Endothelial cell of umbilical vein (primary cell): ENCODE data around the gene MARCHF11. TPM values are rescaled to one million over a fixed set of nuclear protein-coding genes. Genes with fewer than 3 reads are reported as not detected.

Source experiments
- BruUV-seq: library from RNA; stranded (reverse); fragments of 400-500 nt; replicated peaks from 2 replicates; lab custom pipeline; 2021; lab: Mats Ljungman, UMichigan
- CTCF ChIA-PET: fragments of 300-600, 350-600 bp; sonication (Branson Sonifier 250); formaldehyde crosslinking; loops from one replicate; lab custom pipeline; 2021; ENCODE audit warnings: antibody characterized with exemption, inconsistent platforms; lab: Charles Lee
- POLR2A ChIA-PET: fragments of 300-600, 350-600 bp; sonication (Branson Sonifier 250); formaldehyde crosslinking; loops from one replicate; lab custom pipeline; 2021; ENCODE audit warnings: antibody characterized with exemption, inconsistent platforms; lab: Charles Lee
- DNase-seq: peaks from one replicate; pipeline ENCODE4 v3.0.0-alpha.2; 2011; ENCODE audit warnings: low read depth, low spot score
- FAIRE-seq: peaks from 2 replicates; lab custom pipeline; 2011; peaks lifted over from hg19 to GRCh38; lab: Jason Lieb, UNC
- H2AFZ ChIP-seq: 2 replicates; pipeline ENCODE4 v1.6.0; 2012; ENCODE audit warnings: low read depth, low read length, control low read depth, inconsistent platforms
- H3K27ac ChIP-seq: 2 replicates; pipeline ENCODE4 v1.5.1; 2011; ENCODE audit warnings: low read depth, mild to moderate bottlenecking, control low read depth, low read length, moderate library complexity; ENCODE audit not compliant: insufficient read depth
- H3K27me3 ChIP-seq, 2 experiments: 2 replicates each; pipeline versions ENCODE4 v1.6.0 to v1.6.1; 2011; ENCODE audit warnings: low read length in 2 of 2, mixed read lengths in 1 of 2; ENCODE audit not compliant: control insufficient read depth in 2 of 2, insufficient read depth in 2 of 2
- H3K36me3 ChIP-seq, 2 experiments: 2 replicates in 1 of 2; 3 replicates in 1 of 2; pipeline ENCODE4 v1.5.1; 2011; ENCODE audit warnings: low read length in 2 of 2, mild to moderate bottlenecking in 1 of 2, moderate library complexity in 1 of 2; ENCODE audit not compliant: control insufficient read depth in 2 of 2, insufficient read depth in 2 of 2; ENCODE audit errors: extremely low read depth in 1 of 2
- H3K4me1 ChIP-seq: 3 replicates; pipeline ENCODE4 v1.5.1; 2011; ENCODE audit warnings: mild to moderate bottlenecking, low read length; ENCODE audit not compliant: control insufficient read depth, insufficient read depth; ENCODE audit errors: extremely low read depth
- H3K4me2 ChIP-seq: 2 replicates; pipeline ENCODE4 v1.6.1; 2011; ENCODE audit warnings: low read length, control low read depth, mixed read lengths; ENCODE audit not compliant: insufficient read depth
- H3K4me3 ChIP-seq, 3 experiments: fragments of 200-600 bp in 1 of 3; sonication (generic), shearing (Covaris generic) in 1 of 3; replicated peaks in 1 of 3; 2 replicates each; pipeline ENCODE4 v1.5.1; 2011 to 2016; ENCODE audit warnings: control low read depth in 3 of 3, low read length in 3 of 3, mild to moderate bottlenecking in 2 of 3, inconsistent platforms in 1 of 3, low read depth in 1 of 3, moderate library complexity in 1 of 3; ENCODE audit not compliant: insufficient read depth in 1 of 3
- H3K79me2 ChIP-seq: 2 replicates; pipeline ENCODE4 v1.6.0; 2012; ENCODE audit warnings: low read length, inconsistent platforms; ENCODE audit not compliant: control insufficient read depth, insufficient read depth
- H3K9ac ChIP-seq: replicated peaks from 2 replicates; pipeline ENCODE3; 2011; ENCODE audit warnings: low read length, control low read depth; ENCODE audit not compliant: insufficient read depth; ENCODE audit errors: extremely low read depth
- H3K9me1 ChIP-seq: replicated peaks from 3 replicates; pipeline ENCODE4 v1.6.0; 2011; ENCODE audit warnings: mild to moderate bottlenecking, low read length; ENCODE audit not compliant: control insufficient read depth, insufficient read depth; ENCODE audit errors: extremely low read depth
- H3K9me3 ChIP-seq: replicated peaks from 2 replicates; pipeline ENCODE4 v1.5.1; 2012; ENCODE audit warnings: low read length, inconsistent platforms; ENCODE audit not compliant: control insufficient read depth, insufficient read depth
- H4K20me1 ChIP-seq: replicated peaks from 2 replicates; pipeline ENCODE3; 2011; ENCODE audit warnings: mild to moderate bottlenecking, low read length; ENCODE audit not compliant: control insufficient read depth, insufficient read depth; ENCODE audit errors: extremely low read depth
- CTCF ChIP-seq, 2 donors: IDR thresholded peaks; 1 replicate in 1 of 2; 2 replicates in 1 of 2; pipeline ENCODE4 v1.5.1; 2011; ENCODE audit warnings: low read length in 2 of 2, mild to moderate bottlenecking in 2 of 2, moderate library complexity in 2 of 2, control low read depth in 1 of 2, inconsistent platforms in 1 of 2, low read depth in 1 of 2; ENCODE audit not compliant: insufficient read depth in 1 of 2; ENCODE audit errors: extremely low read depth in 1 of 2
- EZH2 ChIP-seq: IDR thresholded peaks from 2 replicates; pipeline ENCODE4 v1.6.1; 2012; ENCODE audit warnings: borderline replicate concordance, low read depth, mild to moderate bottlenecking, moderate library complexity, low read length, inconsistent platforms; ENCODE audit not compliant: severe bottlenecking
- FOS ChIP-seq: IDR thresholded peaks from 2 replicates; pipeline ENCODE4 v1.6.1; 2011; ENCODE audit warnings: mild to moderate bottlenecking, low read length, moderate library complexity, borderline replicate concordance; ENCODE audit not compliant: insufficient read depth
- GATA2 ChIP-seq: IDR thresholded peaks from 2 replicates; pipeline ENCODE4 v1.7.0; 2011; ENCODE audit warnings: low read depth, mild to moderate bottlenecking, moderate library complexity, mixed read lengths, low read length; ENCODE audit not compliant: insufficient read length, insufficient read depth
- JUN ChIP-seq: IDR thresholded peaks from 2 replicates; pipeline ENCODE4 v1.6.1; 2011; ENCODE audit warnings: borderline replicate concordance, low read depth; ENCODE audit not compliant: insufficient read length, insufficient read depth
- MAX ChIP-seq: IDR thresholded peaks from 2 replicates; pipeline ENCODE4 v1.6.1; 2011; ENCODE audit not compliant: insufficient read depth, insufficient read length
- MYC ChIP-seq: IDR thresholded peaks from one replicate; pipeline ENCODE4 v1.6.1; 2011; ENCODE audit warnings: mild to moderate bottlenecking, low read depth, low read length
- POLR2A ChIP-seq: IDR thresholded peaks from 2 replicates; pipeline ENCODE4 v1.6.1; 2012; ENCODE audit warnings: low read depth, mild to moderate bottlenecking, control low read depth, low read length
- POLR2AphosphoS5 ChIP-seq: IDR thresholded peaks from 2 replicates; pipeline ENCODE4 v1.6.1; 2012; ENCODE audit warnings: low read depth, mild to moderate bottlenecking, control low read depth, low read length, moderate library complexity; ENCODE audit not compliant: insufficient read depth
- dilution Hi-C: fragments of 300-500 bp; cut with MboI; formaldehyde crosslinking; loops from one replicate; pipeline ENCODE4 v1.15.0; 2019; ENCODE audit warnings: low sequenced_read_pairs; ENCODE audit not compliant: extremely low pct_ligation_motif_present
- intact Hi-C: fragments of 100-400 bp; cut with micrococcal nuclease; formaldehyde crosslinking; loops from one replicate; pipeline ENCODE4 v1.10.0; 2022
- polyA plus RNA-seq, 4 experiments: library from polyadenylated mRNA; depleted of rRNA in 3 of 4; stranded (reverse) in 3 of 4; unstranded in 1 of 4; fragments of >200 nt; gene quantifications; 2 replicates each; pipeline versions ENCODE4 v1.2.1 to v1.2.3, GENCODE V29; 2011 to 2012; ENCODE audit warnings: missing spikeins in 1 of 4
- total RNA-seq: library from RNA; stranded (reverse); gene quantifications from 2 replicates; pipeline ENCODE4 v1.2.3, GENCODE V29; 2021

The MARCHF11 gene
- total and polyA plus RNA-seq, 2 donors (not counting 3 experiments of a cell fraction or from before 2014, with no cell fraction given), result not detected

GRCh38 chr5:16076657-16077056 lies 102.9 kb downstream of the MARCHF11 start:
- Histone ChIP-seq H3K9me1 (no peaks in the 10 kb centered on the region), H3K27me3 (no peaks in the 10 kb centered on the region), H3K4me3 (no peak overlapping the region), H3K4me1 (no peaks in the 10 kb centered on the region), H3K79me2 (no peaks in the 10 kb centered on the region), H3K9ac (no peak overlapping the region), H3K36me3 (no peaks in the 10 kb centered on the region), H2AFZ (no peak overlapping the region), H3K9me3 (no peaks in the 10 kb centered on the region), H3K4me2 (no peak overlapping the region), H4K20me1 (no peaks in the 10 kb centered on the region), H3K27ac (no peak overlapping the region)
- intact Hi-C loops (no loop called here), dilution Hi-C loops (no loop called here)
- BruUV-seq, result no TSS peak
- DNase-seq (no peak), FAIRE-seq (no peak)
- ChIA-PET CTCF (no interaction called here), POLR2A (no interaction called here)
- TF ChIP-seq POLR2AphosphoS5 (no peak), POLR2A (no peak), MYC (no peak), MAX (no peak), FOS (no peak)

GRCh38 chr5:16074358-16074757 lies 105.2 kb downstream of the MARCHF11 start:
- intact Hi-C loops, result no loop called here
- ChIA-PET CTCF (no interaction called here), POLR2A (no interaction called here)
- Histone ChIP-seq H3K4me2 (no peak overlapping the region), H3K4me3 (no peak overlapping the region), H3K36me3 (no peaks in the 10 kb centered on the region), H3K4me1 (no peaks in the 10 kb centered on the region), H3K9me3 (no peaks in the 10 kb centered on the region), H3K79me2 (no peaks in the 10 kb centered on the region), H3K27me3 (no peaks in the 10 kb centered on the region), H3K9ac (no peak overlapping the region), H2AFZ (no peak overlapping the region), H3K9me1 (no peaks in the 10 kb centered on the region), H4K20me1 (no peaks in the 10 kb centered on the region), H3K27ac (no peak overlapping the region)
- dilution Hi-C loops, result no loop called here
- DNase-seq, result no peak
- no TSS peak for BruUV-seq
- no peak for TF ChIP-seq EZH2
- TF ChIP-seq CTCF (IDR thresholded peaks at IDR 0.05; ENCODE audit: extremely low read depth in 1 of 2, insufficient read depth in 1 of 2, low read depth in 1 of 2, low read length in 2 of 2), result no peak
- no peak for TF ChIP-seq POLR2AphosphoS5
- no peak for TF ChIP-seq JUN
- no peak for TF ChIP-seq POLR2A
- TF ChIP-seq MYC, result no peak
- no peak for TF ChIP-seq GATA2
- no peak for TF ChIP-seq MAX
- no peak for TF ChIP-seq FOS
- FAIRE-seq, result no peak
